Measurements from ENCODE around the gene EMP2. TPM values are rescaled to one million over a fixed set of nuclear protein-coding genes. Genes with fewer than 3 reads are reported as not detected.
A peak's percentile ranks its signal among the peaks of the same experiment; 100 is the strongest.

The EMP2 gene
- total and polyA plus RNA-seq, 8 donors, result 10.7 to 60.9 (median 38.8) TPM

GRCh38 chr16:10612649-10613179 lies 32.3 kb upstream of the EMP2 start:
- H3K27me3 ChIP-seq, result peaks cover 0 to 15% (median 0%) of the 10 kb centered on the region in 3 donors
- intact Hi-C loops (cut with DNase I; ENCODE audit: low total_unique reads), result no loop called here

GRCh38 chr16:10611825-10612342 lies 31.5 kb upstream of the EMP2 start:
- intact Hi-C loops (cut with DNase I; ENCODE audit: low total_unique reads), result no loop called here
- H3K4me3 ChIP-seq, result no peak overlapping the region
- 69 to 88% (median 82%) methylated on average over 6 of the region's 6 CpGs for WGBS, 5 donors
- H3K4me1 ChIP-seq, result peaks cover 2 to 13% (median 7%) of the 10 kb centered on the region in 4 donors
- TF ChIP-seq POLR2A (IDR thresholded peaks at IDR 0.05), result no peak
- no peak for TF ChIP-seq POLR2AphosphoS5 (IDR thresholded peaks at IDR 0.05)
- no peak for TF ChIP-seq EP300 (IDR thresholded peaks at IDR 0.05)
- no peak for TF ChIP-seq CTCF (IDR thresholded peaks at IDR 0.05)
- H3K9me3 ChIP-seq, result no peaks in the 10 kb centered on the region
- no peak for DNase-seq
- H3K27me3 ChIP-seq, result peaks cover 0 to 6% (median 0%) of the 10 kb centered on the region in 3 donors
- no peak overlapping the region for H3K27ac ChIP-seq
- H3K36me3 ChIP-seq, result no peaks in the 10 kb centered on the region

More at GRCh38 chr16:10612649-10613179, 32.3 kb upstream of the EMP2 start:
- no peak for DNase-seq
- TF ChIP-seq CTCF (IDR thresholded peaks at IDR 0.05) (no peak), EP300 (IDR thresholded peaks at IDR 0.05) (no peak), POLR2AphosphoS5 (IDR thresholded peaks at IDR 0.05) (no peak), POLR2A (IDR thresholded peaks at IDR 0.05) (no peak)
- Histone ChIP-seq H3K9me3 (no peaks in the 10 kb centered on the region), H3K4me1 (peaks cover 10 to 21% (median 15%) of the 10 kb centered on the region in 4 donors), H3K27ac (no peak overlapping the region), H3K4me3 (no peak overlapping the region), H3K36me3 (no peaks in the 10 kb centered on the region)
- 29 to 76% (median 54%) methylated on average over 6 of the region's 6 CpGs for WGBS, 5 donors

GRCh38 chr16:10610499-10611184 lies 30.2 kb upstream of the EMP2 start:
- DNase-seq, result no peak
- 65 to 75% (median 68%) methylated on average over 13 of the region's 13 CpGs for WGBS, 5 donors
- Histone ChIP-seq H3K27me3 (no peaks in the 10 kb centered on the region), H3K4me3 (no peak overlapping the region), H3K36me3 (no peaks in the 10 kb centered on the region), H3K9me3 (no peaks in the 10 kb centered on the region), H3K4me1 (peaks cover 0 to 8% (median 3%) of the 10 kb centered on the region in 4 donors), H3K27ac (no peak overlapping the region)
- no peak for TF ChIP-seq EP300 (IDR thresholded peaks at IDR 0.05)
- no peak for TF ChIP-seq POLR2AphosphoS5 (IDR thresholded peaks at IDR 0.05)
- TF ChIP-seq CTCF (IDR thresholded peaks at IDR 0.05), result no peak
- no peak for TF ChIP-seq POLR2A (IDR thresholded peaks at IDR 0.05)
- intact Hi-C loops (cut with DNase I; ENCODE audit: low total_unique reads), result no loop called here

- TF ChIP-seq POLR2AphosphoS5 (IDR thresholded peaks at IDR 0.05), result peak in 1 of 3 donors; percentile 59
- TF ChIP-seq POLR2A (IDR thresholded peaks at IDR 0.05), result no peak
- Histone ChIP-seq H3K4me1 (peaks cover 0 to 8% (median 3%) of the 10 kb centered on the region in 4 donors), H3K27me3 (no peaks in the 10 kb centered on the region), H3K9me3 (no peaks in the 10 kb centered on the region), H3K27ac (peak overlapping the region in 3 of 5 donors; percentile 38 to 50 (median 43)), H3K4me3 (no peak overlapping the region), H3K36me3 (no peaks in the 10 kb centered on the region)
- DNase-seq, result peak in 1 of 2 donors; percentile 69
- intact Hi-C loops (cut with DNase I; ENCODE audit: low total_unique reads), result no loop called here
- 68 to 76% (median 74%) methylated on average over 6 to 7 of the region's 7 CpGs for WGBS, 5 donors
Measured at GRCh38 chr16:10609402-10609774, 29.0 kb upstream of the EMP2 start.
